Measurements from ENCODE around the gene CCDC174.
"Not testable (repeated sequence)": the region's sequence is repeated elsewhere in the genome, so short reads cannot be mapped to it uniquely, and the experiment has no call there.

Gene CCDC174

DNA sequence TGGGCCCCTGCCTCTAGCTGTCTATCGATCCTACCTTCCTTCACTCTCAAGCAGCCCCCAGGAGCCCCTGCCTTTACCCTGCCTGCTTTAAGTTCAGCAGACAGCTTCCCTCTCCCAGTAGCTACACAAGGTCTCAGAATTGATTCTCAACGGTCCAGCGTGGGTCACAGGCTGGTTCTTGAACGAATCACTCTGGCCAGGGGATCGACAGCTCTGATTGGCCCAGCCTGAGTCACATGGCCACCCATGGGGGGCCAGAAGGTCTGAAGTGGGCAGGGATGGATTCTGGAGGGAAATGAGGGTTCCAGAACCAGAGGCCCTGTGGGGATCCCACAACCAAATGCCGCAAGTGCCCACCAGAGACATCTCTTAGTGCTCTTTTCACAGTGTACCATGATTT lies 23.7 kb upstream of the CCDC174 start:
- DNase-seq, result no peak

- no peak for DNase-seq
Observed at GRCh38 chr3:14628406-14628805, 23.2 kb upstream of the CCDC174 start.

DNA sequence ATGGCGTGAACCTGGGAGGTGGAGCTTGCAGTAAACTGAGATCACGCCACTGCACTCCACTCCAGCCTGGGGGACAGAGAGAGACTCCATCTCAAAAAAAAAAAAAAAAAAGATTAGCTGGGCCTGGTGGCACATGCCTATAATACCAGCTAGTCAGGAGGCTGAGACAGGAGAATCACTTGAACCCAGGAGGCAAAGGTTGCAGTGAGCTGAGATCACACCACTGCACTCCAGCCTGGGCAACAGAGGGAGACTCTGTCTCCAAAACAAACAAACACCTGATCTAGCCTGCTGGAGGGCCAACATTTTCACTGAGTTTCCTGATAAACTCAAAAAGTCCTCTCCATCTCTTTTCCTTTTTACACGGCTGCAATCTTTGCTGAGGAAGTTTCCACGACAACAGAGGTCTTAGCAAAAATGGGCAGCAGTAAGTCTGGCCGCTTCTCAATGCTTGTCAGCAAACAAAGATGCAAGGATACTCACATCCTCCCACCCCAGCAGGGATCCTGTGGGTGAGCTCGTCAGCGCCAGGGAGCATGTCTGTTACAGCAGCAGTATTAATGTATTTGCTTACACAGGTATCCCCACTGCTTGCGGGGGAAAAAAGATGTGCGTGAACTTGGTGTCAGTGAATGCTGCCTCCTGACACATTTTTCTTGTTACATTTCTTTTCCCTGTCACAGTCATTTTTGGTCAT lies 21.0 kb upstream of the CCDC174 start:
- DNase-seq, result no peak

DNA sequence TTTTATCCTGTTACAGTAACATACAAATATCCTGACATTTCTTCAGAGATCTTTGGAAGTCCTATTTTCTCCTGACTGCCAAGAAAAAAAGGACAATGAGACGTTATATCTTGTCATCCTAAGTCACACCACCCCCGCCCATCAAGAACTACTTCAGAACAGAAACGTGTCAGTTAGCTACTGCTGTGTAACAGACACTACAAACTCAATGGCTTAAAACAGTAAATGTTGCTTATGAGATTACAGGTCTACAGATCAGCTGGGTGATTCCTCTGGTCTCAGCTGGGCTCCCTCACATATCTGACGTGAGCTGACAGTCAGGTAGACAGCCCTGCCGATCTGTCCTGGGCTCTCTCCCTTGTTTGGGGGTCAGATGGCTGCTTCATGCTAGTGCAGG lies 20.5 kb upstream of the CCDC174 start:
- no peak for DNase-seq

DNA sequence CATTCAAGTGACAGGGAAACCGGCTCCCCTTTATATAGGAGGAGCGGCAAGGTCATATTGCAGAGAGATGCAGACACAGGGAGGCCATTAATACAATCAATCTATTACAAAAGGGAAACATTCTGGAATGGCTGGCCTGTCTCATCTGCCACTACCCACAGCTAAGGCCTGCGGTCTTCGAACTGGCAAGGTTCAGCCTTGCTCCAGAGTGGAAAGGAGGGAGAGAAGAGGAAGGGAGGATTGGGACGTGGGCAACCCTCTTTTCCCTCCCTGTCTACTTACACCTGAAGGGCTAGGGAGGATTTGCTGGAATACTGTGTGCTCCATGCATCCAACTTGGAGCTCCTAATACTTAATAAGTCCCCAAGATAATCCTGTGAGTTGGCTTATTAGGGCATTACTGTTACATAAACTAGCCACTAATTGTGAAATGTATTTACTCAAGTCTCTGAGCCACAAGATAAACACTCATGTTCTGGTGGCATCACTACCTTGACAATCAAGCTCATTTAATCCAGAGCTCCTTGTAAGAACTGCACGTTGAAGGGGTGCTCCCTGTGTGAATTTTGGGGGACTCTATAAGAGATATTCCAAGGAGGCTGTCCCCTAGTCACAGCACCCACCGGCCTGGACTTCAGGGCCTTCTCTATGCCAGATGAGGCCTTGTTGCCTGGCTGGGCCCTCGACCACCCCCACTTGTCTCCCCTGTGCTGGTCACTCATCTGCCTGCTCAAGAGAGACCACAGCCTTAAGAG lies 19.7 kb upstream of the CCDC174 start:
- no peak for DNase-seq

DNA sequence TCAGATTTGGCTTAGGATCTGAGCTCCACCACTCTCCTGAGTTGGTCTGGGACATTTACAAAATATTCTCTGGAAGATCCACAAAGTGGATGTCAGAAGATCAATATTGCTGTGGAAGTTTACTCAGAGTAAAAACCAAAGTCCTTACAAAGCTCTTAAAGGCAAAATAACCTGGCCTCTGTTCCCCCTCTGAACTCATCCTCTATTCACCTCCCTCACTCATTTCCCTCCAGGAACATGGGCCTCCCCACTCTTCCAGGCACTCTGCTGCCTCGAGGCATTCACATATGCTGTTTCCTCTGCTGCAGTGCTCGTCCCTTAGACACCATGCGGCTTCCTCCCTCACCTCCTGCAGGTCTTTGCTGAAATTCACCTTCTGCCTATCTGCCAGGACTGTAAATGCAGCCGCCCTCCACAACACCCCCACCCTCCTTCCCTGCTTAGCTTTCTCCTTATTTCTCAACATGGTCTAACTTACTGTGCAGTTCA lies 19.1 kb upstream of the CCDC174 start:
- no peak for DNase-seq

- DNase-seq, result no peak
Observed at GRCh38 chr3:14633417-14633816, 18.1 kb upstream of the CCDC174 start.

DNA sequence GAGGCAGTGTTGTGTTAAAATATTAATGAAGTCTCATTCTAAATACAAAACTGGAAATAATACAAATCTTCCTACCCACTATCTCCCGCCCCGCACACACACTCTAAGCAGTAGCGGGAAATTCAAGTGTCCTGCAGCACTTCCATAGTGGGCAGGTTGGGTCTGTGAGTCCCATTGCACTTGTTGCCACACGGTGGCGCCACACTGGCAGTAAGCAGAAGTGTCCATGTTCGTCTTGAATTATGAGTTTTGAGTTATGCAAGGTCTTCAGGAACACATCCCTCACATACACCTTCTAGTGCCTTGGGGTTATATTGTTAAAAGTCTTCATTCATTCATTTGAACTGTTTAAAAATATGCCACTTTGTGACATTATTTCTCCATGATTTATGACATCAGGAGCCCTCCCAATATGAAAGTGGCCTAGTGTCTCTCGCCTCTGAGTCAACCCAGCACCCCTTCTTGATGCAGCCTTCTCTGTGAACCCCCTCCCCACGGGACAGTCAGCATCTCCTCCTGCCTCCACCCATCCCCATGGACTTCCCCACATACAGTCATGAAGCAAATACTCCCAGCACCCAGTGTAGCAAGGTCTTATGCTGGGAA lies 17.6 kb upstream of the CCDC174 start:
- DNase-seq, result peak; percentile 31 to 34

DNA sequence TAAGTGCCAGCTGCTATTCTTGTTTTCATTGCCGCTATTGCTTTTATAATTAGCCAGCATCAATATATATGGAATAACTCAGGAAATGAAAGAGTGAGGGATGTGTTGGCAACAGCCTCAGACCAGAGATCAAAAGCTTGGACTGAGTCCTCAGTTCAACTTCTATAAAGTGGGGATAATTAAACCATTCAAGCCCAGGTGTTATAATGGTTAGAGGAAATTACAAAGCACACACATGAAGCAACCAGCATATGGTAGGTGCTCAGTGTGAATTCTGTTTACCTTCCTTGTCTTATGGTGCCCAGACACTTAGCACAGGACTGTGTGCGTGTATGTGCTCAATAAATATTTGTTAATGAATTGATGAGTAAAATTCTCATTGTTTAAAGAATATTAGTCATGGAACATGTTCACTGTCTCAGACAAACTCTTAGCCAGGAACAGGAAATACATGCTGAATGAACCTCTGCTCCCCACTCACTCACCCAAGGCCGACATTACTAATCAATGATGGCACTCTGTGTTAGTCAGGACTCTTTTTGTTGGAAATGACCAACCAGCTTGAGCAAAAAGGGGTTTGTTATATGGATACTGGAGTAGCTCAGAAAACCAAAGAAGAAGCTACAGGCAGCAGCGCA lies 16.7 kb upstream of the CCDC174 start:
- DNase-seq, result no peak

DNA sequence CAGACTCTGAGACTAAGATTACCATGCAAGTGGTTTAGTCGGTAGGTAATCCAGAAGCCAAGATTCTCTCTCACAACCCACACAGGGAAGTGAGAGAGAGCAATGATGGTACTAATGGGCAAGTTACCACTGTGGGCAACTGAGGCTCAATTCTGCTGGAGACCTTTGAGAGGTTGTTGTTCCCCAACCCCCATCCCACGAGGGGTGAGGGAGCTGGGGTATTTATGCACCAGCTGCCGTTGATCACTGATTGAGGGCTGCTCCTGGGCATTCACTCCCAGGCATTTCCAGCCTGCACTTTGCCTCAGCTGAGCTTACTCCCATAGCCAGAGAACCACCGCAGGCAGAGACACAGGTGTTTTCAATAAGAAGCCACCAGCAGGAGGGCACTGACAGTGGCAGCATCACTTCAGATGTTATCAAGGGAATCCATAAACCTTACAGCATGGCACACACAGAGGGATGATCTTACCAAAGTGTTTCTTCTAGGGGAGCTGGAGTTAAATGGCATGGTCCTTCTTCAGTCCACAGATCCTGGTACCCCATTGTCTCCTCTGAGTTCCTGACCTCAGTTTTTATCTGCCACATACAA lies 15.0 kb upstream of the CCDC174 start:
- no peak for DNase-seq

DNA sequence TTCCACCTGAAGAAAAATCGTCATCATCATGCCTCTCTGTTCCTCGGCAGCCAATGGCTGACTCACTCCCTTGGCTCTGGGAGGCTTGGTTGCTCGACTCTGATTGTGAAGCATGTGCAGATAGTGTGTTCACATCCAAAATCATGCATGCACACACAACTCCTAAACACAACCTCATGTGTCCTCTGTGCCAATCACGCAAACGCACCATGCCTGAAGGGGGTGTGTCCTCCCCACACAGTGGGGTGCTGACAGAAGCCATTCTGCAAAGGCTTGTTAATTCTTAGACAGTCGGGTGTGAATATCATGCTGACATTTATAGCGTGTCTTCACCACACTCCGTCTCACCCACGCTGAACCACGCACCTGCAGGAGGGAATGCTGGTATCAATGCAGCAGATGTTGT lies 11.4 kb upstream of the CCDC174 start:
- no peak for DNase-seq

GRCh38 chr3:14640734-14641133 lies 10.8 kb upstream of the CCDC174 start:
- no peak for DNase-seq

DNA sequence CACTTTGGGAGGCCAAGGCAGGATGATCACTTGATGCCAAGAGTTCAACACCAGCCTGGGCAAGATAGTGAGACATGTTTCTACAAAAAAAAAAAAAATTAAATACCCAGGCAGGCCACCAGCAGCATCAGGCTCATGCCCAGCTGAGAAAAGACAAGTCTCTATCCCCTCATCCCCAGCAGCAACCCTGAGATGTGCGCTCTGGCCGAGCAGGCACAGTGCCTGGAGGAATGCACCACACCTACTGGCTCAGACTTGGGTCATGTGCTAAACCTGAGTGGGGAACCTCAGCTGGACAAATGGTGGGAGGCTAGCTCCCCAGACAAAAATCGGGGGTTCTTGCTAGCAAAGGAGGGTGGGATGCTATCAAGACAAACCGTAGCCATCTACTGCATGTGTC lies 10.2 kb upstream of the CCDC174 start:
- DNase-seq, result no peak

DNA sequence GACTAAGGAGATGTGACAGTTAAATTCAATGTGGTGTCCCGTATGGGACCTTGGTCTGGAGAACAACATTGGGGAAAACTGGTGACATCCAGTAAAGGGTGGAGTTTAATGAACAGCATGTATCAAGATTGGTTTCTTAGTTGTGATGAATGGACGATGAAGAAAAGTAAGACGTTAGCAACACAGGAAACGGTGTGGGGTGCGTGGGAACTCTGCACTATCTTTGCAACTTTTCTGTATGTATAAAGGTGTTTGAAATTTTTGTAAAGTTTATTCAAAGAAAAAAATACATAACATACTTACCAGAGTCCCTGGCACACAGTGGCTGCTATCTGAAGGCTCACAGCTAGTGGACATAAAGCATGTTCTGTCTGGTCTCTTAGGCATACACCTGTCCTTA lies 6.1 kb upstream of the CCDC174 start:
- no peak for DNase-seq

DNA sequence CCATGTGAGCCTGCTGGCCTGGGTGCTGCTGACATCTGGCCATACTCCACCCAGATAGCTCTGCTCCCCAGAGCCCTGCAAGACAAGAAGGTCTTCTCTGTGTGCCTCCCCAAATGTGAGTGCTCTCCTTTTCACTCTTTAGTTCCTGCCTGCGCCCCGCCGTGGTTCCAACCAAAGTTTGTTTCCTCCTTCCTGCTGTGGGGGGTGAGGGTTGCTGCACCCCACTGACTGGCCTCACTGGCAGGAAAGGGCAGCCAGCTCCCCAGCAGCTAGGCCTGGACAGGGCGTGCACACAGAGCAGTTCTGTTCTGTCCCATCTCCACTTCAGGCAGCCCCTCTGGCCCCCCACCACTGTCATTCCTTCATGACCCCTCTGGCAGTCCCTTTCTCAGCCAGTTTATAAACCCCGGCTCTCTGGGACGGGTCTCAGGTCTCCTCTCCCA lies 5.4 kb upstream of the CCDC174 start:
- DNase-seq, result no peak

- DNase-seq, result no peak
Observed at GRCh38 chr3:14646589-14647413, 4.8 kb upstream of the CCDC174 start.

GRCh38 chr3:14647976-14648955 lies 3.3 kb upstream of the CCDC174 start:
- DNase-seq, result no peak

- DNase-seq, result no peak
Observed at GRCh38 chr3:14649466-14649865, 2.1 kb upstream of the CCDC174 start.

- no peak for DNase-seq
Observed at GRCh38 chr3:14650193-14650592, 1.4 kb upstream of the CCDC174 start.

GRCh38 chr3:14652360-14652907 lies 872 bp downstream of the CCDC174 start:
- not testable (repeated sequence) for DNase-seq

DNA sequence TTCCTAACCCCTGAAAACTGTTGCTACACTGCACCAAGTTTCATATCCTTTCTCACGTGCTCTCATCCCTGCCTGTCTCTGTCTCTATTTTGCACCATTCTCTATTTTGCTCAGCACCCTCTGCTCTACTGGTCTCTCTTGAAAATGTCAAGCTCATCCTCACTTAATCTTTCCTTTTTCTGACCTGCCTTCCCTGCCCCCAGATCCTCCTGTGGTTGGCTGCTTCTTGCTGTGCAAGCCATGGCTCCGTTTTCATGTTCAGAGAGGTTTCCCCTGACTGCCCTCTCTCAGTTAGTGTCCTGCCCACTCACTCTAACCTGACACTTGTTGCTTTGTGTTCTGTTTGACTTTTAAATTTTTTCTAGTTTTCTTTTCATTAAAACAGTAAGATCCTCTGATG lies 6.0 kb downstream of the CCDC174 start:
- no peak for DNase-seq

All from SHP77 (cell line).